GM19238 (cell line): ENCODE results near the gene UBE2J2.
A peak's percentile ranks its signal among the peaks of the same experiment; 100 is the strongest.

Experiments
- DNase-seq: peaks from one replicate; pipeline ENCODE4 v3.0.0; 2011; ENCODE audit warnings: low spot score; ENCODE audit not compliant: insufficient read length

The UBE2J2 gene

GRCh38 chr1:1296070-1297061, 22.7 kb upstream of the UBE2J2 start:
- DNase-seq, result no peak

- no peak for DNase-seq
These were observed 21.7 kb upstream of the UBE2J2 start for GRCh38 chr1:1295154-1295923.

- no peak for DNase-seq
These were observed 20.7 kb upstream of the UBE2J2 start for GRCh38 chr1:1294250-1294890.

GRCh38 chr1:1293263-1294249, 19.9 kb upstream of the UBE2J2 start:
- DNase-seq, result no peak

GRCh38 chr1:1292851-1293250, 19.2 kb upstream of the UBE2J2 start:
- DNase-seq, result no peak

GRCh38 chr1:1292442-1292779, 18.8 kb upstream of the UBE2J2 start:
- DNase-seq, result no peak

- peak; percentile 85 for DNase-seq
These were observed 18.1 kb upstream of the UBE2J2 start for GRCh38 chr1:1291548-1292441.

GRCh38 chr1:1291023-1291528, 17.4 kb upstream of the UBE2J2 start:
- DNase-seq, result no peak

GRCh38 chr1:1290238-1290731, 16.6 kb upstream of the UBE2J2 start:
- DNase-seq, result no peak

- no peak for DNase-seq
These were observed 13.8 kb upstream of the UBE2J2 start for GRCh38 chr1:1287288-1288110.

- DNase-seq, result no peak
These were observed 12.9 kb upstream of the UBE2J2 start for GRCh38 chr1:1286313-1287261.

GRCh38 chr1:1285611-1286311, 12.1 kb upstream of the UBE2J2 start:
- no peak for DNase-seq

GRCh38 chr1:1285102-1285571, 11.5 kb upstream of the UBE2J2 start:
- DNase-seq, result no peak

GRCh38 chr1:1284221-1285101, 10.8 kb upstream of the UBE2J2 start:
- DNase-seq, result no peak

- DNase-seq, result no peak
These were observed 10.2 kb upstream of the UBE2J2 start for GRCh38 chr1:1283821-1284220.

- DNase-seq, result no peak
These were observed 9.3 kb upstream of the UBE2J2 start for GRCh38 chr1:1282998-1283397.
